ENCODE data around the gene YDJC.

- TF ChIP-seq CTCF (IDR thresholded peaks at IDR 0.05) = no peak
- TF ChIP-seq POLR2A (IDR thresholded peaks at IDR 0.05) = no peak
- TF ChIP-seq EP300 (IDR thresholded peaks at IDR 0.05) = no peak
Observed at GRCh38 chr22:21643533-21644357, 13.9 kb upstream of the YDJC start.

Data from suprapubic skin (tissue), 3 donors.